Suppressor macrophage treated with lipopolysaccharide for 4 hours (primary cell): ENCODE data around the gene NCOA6.
"Not testable (repeated sequence)": the region's sequence is repeated elsewhere in the genome, so short reads cannot be mapped to it uniquely, and the experiment has no call there.

ENCODE experiments used
- DNase-seq: peaks from one replicate; pipeline ENCODE4 v3.0.0-alpha.2; 2020

Gene NCOA6

DNA sequence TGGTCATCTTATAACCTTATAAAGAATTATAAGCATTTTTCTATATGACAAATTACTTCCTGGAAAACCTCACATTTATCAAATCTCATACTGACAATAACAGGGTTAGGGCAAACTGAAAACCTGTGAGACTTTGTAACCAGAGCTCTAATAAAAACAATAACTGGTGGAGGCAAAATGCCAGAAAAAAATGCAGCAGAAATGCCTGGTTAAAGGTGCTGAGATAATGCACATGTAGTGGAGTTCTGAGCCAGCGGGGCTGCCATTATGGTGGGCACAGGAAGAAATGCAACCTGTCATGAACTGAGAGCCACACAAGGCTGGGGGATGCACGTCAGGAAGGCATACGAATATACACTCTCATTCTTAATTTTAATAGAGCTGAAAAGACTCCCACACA, 53.0 kb downstream of the NCOA6 start:
- DNase-seq, result no peak

- DNase-seq, result peak; percentile 8
Measured at GRCh38 chr20:34771680-34772081, 53.8 kb downstream of the NCOA6 start.

GRCh38 chr20:34768096-34768495, 57.4 kb downstream of the NCOA6 start:
- no peak for DNase-seq

DNA sequence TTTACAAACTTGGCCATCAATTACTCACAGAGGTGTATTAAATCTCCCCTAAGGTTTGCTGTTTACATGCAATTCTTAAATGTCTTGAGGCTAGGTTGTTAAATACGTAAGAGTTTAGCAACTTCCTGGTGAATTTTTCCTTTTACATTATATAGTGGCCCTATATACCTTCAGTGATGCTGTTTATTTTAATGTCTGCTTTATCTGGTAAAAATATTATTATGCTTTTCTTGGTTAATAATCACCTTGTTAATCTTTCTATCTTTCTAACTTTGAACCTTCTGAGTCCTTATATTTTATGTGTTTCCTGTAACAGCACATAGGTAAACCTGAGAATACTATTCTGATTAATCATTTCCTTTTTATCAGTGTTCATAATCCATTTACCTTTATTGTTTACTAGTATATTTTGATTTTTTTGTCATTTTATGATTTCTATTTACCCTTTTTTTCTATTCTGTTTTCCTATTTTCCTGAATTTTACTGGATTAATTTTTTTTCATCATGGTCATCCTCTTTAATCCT, 63.4 kb downstream of the NCOA6 start:
- no peak for DNase-seq

- DNase-seq, result no peak
Measured at GRCh38 chr20:34755367-34755766, 70.1 kb downstream of the NCOA6 start.

GRCh38 chr20:34754611-34755010, 70.8 kb downstream of the NCOA6 start:
- no peak for DNase-seq

GRCh38 chr20:34753706-34754461, 71.6 kb downstream of the NCOA6 start:
- DNase-seq, result no peak

DNA sequence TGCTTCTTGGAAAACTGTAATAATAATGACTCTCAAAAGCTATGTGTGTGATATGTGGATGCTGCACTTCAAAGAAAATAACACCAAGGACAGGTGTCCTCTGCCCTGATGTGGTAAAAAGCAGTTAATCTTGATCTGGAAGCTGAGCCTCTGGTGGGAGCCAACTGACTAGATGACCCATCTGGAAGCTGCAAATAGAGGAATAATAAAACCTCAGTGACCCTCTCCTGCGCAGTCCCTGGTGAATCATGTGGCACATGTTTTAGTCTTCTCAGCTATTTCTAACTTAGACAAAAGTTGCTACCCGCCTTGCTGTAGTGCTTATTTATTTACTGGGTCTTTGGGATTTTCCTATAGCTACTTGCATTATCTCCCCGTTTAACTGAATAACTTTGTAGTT, 74.0 kb downstream of the NCOA6 start:
- no peak for DNase-seq

DNA sequence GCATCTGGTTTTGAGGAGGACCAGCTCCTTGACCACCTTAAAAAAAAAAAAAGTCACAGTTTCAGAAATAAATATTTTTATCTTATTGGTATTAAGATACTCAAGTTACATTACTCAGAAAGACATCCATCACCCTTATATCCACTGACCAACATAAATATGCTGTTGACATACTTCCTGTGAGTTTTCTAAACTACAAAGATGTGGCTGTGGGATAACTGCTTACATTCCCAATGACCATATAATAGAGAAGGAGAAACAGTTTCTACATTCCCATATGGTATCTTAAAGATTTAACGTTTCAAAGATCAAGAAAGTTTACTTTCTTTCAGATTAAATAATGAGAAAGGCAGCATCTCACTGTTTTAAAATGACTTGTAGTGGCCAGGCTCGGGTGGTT, 75.0 kb downstream of the NCOA6 start:
- no peak for DNase-seq

GRCh38 chr20:34748709-34749108, 76.7 kb downstream of the NCOA6 start:
- DNase-seq, result no peak

DNA sequence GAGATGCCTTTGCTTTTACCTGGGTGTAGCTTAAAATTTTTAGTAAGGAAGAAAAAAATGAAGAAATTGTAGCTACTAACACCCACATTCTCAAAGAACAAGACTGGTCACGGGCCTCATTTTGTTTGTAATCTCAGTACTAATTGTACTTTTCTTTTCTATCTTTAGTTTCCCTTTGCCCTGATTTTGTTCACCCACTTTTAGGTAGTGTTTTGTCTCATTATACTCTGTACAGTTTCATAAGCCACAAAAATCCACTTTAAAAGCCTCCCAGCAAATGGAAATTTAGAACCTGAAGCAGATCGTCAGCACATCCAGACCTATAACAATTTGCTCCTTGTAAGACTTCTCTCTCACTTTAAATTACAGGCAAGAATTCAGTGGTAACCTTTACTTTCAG, 78.0 kb downstream of the NCOA6 start:
- DNase-seq, result no peak

DNA sequence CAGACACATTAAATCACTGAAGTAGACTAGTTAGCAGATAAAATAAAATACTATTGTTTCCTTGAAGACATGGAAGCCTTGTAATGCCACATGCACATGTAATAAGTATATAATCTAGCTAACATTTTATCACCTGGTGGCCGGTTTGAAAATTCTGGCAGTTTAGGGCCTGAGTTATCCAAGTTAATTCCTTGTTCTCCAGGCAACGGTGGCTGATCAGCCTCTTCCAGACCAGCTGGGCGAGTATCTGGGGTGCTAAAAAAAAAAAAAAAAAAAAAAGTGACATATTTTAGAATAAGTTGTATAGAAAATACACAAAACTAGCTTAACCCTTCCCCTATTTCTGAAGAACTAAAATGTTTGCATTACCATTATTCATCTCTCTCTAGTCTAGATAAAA, 78.8 kb downstream of the NCOA6 start:
- DNase-seq, result no peak

GRCh38 chr20:34744847-34745246, 80.6 kb downstream of the NCOA6 start:
- no peak for DNase-seq

DNA sequence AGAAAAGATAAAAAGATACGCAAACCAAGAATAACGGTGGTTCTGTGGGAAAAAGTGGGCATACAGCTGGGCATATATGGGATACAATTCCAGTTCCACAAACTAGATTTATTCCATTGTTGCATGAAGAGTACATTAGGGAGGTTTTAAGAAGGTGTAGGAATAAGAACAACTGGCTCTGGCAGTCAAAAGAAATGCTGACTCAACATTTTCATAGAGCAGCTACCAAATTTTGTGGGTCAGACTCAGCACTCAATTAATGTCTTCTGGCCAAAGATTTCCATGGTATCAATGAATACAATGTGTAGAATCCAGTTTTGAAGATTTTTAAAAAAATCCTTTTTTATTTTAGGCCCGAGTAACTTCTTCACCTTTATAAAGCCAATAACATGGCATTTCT, 81.1 kb downstream of the NCOA6 start:
- DNase-seq, result no peak

DNA sequence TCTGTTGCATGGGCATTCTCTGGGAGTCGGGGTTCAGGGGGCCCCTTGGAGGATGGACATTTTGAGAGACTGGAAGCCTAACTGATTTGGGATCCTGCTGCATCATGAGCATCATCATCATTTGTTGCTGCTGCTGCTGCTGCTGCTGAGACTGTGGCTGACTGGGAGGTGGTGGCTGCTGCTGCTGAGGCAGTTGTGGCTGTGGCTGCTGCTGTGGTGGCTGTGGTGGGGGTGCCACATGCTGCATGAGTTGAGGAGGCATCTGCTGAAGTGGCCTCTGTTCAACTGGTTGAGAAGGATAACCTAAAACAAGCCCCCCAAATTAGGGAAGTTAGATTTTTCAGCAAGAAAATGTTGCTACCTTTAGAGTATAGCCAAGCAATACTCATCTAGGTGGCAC, 82.4 kb downstream of the NCOA6 start:
- DNase-seq, result no peak

GRCh38 chr20:34736106-34736735, 89.2 kb downstream of the NCOA6 start:
- DNase-seq, result no peak

DNA sequence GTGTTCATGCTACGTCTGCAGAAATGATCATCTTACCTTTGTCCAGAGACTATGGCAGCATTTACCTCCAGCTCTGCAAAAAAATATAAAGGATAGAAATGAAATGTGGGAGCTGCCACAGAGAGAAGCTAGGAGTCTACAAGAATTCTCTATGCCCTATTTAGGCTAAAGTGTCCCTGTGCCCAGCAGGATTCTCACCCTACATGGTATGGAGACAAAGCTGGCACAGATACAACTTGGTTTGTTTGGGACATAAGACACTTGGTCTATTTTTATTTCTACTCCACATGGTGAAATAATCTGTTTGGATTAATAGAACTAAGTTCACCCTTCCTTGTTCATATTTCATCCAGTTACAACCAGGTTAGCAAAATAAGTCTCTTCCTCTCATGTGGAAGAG, 92.9 kb downstream of the NCOA6 start:
- DNase-seq, result no peak

DNA sequence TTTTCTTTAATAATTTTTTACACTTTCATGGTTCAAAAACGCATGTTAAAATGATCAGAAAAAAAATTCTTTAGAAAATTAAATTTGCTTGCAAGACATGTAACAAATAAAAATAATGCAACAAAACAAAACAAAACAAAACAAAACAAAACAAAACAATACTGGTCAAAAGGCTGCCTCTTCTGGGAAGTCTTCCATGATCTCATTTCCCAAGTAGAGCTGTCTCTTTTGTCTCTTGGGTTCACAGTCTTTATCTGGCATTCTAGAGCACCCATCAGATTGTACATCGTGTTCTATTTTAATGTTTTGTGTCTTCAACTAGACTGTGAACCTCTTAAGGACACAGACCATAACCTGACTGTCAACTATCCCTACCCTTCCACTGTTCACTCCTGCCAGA, 96.0 kb downstream of the NCOA6 start:
- DNase-seq, result no peak

DNA sequence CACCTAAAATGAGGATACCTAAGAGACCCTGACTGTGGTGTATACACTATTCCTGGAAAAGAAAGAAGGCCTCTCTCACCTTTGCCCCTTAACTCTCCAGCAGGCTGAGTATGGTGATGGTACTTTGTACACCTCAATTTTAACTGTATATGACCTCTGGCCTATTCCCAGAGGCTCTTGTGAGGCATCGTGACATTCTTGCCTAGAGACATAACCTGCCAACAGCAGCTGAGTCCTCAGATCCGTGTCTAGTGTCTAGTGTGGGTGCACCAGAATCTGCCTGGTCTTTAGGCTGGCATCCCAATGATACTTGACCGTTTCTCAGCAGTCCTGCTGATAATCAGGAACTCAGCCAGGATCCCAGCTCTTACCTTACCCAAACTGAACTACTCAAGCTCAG, 101.3 kb downstream of the NCOA6 start:
- DNase-seq, result no peak

DNA sequence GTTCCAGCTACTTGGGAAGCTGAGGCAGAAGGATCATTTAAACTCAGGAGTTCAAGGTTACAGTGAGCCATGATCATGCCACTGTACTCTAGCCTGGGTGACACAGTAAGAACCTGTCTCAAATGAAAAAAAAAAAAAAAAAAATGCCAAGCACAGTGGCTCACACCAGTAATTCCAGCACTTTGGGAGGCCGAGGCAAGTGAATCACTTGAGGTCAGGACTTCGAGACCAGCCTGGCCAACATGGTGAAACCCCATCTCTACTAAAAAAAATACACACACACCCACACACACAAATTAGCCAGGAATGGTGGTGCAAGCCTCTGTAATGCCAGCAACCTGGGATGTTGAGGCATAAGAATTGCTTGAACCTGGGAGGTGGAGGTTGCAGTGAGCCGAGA, 102.9 kb downstream of the NCOA6 start:
- DNase-seq, result not testable (repeated sequence)

DNA sequence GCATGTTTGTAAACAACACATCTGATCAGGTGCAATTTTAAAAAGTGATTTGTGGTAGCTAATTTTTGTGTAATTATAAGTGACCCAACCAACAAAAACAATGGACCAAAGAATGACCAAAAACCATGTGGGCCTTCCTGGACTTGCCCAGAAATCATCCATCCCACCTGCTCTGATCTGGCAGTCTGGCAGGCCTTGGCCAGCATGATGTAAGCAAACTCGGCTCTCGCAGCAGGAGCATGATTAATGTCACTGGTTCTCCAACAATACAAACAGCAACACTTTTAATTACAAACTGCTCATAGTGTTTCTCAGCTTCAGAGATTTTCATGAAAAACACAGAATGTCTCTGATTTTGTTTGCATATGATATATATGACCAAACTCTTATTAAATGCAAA, 105.2 kb downstream of the NCOA6 start:
- DNase-seq, result no peak

GRCh38 chr20:34719242-34720017, 106.0 kb downstream of the NCOA6 start:
- not testable (repeated sequence) for DNase-seq

DNA sequence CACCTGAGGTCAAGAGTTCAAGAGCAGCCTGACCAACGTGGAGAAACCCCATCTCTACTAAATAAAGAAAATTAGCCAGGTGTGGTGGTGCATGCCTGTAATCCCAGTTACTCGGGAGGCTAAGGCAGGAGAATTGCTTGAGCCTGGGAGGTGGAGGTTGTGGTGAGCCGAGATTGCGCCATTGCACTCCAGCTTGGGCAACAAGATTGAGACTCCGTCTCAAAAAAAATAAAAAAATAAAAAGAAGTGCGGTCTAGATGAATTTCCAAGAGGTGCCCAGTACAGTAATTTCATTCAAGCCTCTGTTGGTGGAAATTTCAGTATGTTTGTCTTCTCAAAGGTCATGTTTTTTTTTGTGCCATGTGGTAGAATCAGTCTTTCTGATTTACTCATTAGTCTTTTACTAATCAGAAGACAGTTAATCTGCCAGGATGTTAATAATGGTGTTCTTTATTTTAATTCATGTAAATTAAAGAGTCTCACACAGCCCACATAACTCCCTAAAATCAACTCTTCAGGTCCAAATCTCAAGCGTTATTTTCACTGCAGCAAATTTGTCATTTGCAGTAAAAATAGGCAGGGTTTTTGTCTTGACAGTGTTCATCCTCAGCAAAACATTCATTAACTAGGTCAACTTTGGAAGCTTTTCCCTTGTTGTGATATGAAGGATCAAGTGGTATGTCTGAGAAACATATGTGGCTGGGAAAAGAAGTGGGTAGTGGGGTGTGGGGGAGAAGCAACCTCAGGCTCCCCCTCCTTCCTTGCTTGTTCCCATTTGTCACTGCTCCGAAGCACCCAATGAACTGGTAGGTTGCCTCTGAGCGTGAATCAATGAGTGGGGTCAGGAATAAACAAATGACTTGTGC, 108.0 kb downstream of the NCOA6 start:
- no peak for DNase-seq
